GM20000 (cell line): ENCODE results near the gene CALR3.
"Not testable (repeated sequence)": the region's sequence is repeated elsewhere in the genome, so short reads cannot be mapped to it uniquely, and the experiment has no call there.

Experiments used
- DNase-seq: peaks from one replicate; pipeline ENCODE4 v3.0.0; 2012; ENCODE audit warnings: low spot score
- CTCF ChIP-seq: IDR thresholded peaks from 2 replicates; pipeline ENCODE4 v1.5.1; 2012; ENCODE audit warnings: mild to moderate bottlenecking, control low read depth; ENCODE audit errors: extremely low read depth, missing control alignments

CALR3 gene

DNA sequence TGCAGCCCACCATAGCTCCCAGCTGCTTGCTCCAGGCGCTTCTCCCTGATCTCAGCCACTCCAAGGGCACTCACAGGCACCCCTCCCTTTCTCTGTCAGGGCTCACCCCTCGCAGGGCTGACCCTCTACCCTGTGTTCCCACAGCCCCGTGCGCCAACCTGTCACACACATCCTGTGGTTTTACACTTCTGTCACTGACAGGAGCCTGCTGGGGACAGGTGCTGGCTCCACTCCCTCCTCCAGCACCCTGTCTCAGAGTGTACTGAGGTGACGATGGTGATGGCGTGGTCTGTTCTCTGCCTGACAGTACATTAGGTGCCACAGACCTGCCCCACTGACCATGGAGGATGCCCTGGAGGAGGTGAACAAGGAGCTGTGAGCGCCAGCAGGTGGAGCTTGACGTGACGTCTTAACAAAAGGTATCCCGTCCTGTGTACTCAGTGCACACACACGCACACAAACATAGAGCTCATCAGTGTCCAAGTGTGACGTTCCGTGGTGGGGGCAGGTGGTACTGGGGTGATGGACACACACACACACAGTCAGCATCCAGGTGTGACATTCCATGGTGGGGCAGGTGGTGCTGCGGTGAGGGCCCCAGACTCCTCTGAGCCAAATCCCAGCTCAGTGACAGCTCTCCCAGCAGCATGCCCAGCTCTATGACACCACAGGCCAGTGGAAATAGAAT lies 21.1 kb upstream of the CALR3 start:
- no peak for TF ChIP-seq CTCF
- no peak for DNase-seq

DNA sequence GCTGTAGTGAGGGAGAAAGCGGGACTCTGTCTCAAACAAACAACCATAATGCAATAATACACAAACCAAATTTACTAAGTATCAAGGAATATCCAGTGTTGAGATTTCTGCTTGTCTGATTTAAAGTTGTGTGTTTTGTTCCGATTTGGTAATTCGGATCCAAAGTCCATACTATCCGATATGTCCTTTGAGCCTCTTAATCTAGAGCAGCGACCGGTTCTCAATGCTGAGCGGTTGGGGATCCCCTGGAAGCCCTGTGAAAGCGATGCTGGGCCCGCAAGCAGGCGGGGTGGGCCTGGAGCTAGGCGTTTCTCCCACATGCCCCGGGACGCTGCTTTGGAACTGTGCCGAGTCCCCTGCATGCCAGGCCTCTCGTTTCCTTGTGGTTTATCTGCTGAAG lies 20.4 kb upstream of the CALR3 start:
- no peak for TF ChIP-seq CTCF

DNA sequence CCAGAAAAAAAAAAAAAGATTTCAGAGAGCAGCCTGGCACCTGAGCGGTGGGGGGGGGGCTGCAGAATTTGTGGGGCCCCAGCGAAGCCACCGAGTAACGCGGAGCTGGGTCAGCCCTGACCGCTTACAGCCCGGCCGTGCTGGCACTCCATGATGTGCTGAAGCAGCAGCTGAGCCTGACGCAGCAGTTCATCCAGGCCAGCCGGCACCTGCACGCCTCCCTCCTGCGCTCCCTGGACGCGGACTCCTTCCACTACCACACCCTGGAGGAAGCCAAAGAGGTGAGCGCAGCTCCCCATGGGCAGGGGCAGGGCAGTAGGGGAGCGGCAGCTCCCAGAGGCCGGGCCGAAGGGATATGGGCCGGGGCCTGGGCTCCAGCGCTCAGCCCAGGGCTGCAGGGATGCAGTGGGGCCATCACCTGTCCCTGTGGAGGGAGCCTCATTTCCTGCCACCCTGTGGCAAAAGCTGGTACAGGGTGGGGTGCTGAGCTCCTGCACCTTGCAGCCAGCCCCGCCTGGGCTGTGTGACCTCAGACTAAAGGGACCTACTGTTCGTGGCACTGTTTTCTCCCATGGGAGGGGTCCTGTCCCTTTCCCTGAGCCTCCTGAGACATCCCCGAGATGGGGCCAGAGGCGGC lies 18.5 kb upstream of the CALR3 start:
- no peak for TF ChIP-seq CTCF
- DNase-seq = no peak

More for the DNA sequence above, 20.4 kb upstream of the CALR3 start:
- DNase-seq = no peak

DNA sequence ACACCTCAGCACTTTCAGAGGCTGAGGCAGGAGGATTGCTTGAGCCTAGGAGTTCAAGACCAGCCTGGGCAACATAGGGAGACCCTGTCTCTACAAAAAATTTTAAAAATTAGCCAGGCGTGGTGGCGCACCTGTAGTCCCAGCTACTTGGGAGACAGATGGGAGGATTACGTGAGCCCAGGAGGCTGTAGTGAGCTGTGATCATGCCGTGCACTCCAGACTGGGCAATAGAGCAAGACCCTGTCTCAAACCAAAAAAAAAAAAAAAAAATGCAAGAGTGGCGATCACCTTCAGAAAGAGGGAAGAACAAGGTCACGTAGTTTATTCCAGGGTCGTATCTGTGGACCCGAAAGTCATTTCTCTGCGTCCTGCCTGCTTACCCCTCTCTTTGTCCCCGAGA lies 16.6 kb upstream of the CALR3 start:
- DNase-seq = not testable (repeated sequence)

GRCh38 chr19:16509141-16510061 lies 13.4 kb upstream of the CALR3 start:
- TF ChIP-seq CTCF = no peak
- no peak for DNase-seq

DNA sequence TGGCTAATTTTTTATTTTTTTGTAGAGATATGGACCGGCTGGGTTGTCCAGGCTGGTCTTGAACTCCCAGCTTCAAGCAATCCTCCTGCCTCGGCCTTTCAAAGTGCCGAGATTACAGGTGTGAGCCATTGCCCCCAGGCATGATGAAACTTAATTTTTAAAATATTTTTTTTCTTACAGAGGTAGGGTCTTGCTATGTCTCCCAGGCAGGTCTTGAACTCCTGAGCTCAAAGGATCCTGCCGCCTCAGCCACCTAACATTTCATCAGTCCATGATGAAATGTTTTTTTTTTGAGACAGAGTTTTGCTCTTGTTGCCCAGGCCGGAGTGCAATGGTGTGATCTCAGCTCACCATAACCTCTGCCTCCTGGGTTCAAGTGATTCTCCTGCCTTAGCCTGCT lies 12.6 kb upstream of the CALR3 start:
- TF ChIP-seq CTCF = no peak
- no peak for DNase-seq

- no peak for DNase-seq
- TF ChIP-seq CTCF = no peak
Measured at GRCh38 chr19:16506961-16507360, 11.0 kb upstream of the CALR3 start.

DNA sequence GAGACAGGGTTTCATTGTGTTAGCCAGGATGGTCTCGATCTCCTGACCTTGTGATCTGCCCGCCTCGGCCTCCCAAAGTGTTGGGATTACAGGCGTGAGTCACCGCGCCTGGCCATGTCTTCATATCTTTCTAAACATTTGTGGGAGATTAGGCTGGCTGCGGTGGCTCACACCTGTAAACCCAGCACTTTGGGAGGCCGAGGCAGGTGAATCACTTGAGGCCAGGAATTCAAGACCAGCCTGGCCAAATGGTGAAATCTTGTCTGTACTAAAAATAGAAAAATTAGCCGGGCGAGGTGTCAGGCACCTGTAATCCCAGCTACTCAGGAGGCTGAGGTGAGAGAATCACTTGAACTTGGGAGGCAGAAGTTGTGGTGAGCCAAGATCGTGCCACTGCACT lies 10.2 kb upstream of the CALR3 start:
- not testable (repeated sequence) for DNase-seq
